ENCODE measurements around the gene CEP131.

The CEP131 gene

GRCh38 chr17:81170727-81171494 is 51.9 kb downstream of the CEP131 start:
- DNase-seq (ENCODE audit: extremely low read depth in 1 of 2, low read depth in 1 of 2): no peak

GRCh38 chr17:81169870-81170309 is 52.9 kb downstream of the CEP131 start:
- DNase-seq (ENCODE audit: extremely low read depth in 1 of 2, low read depth in 1 of 2): no peak

GRCh38 chr17:81167638-81168037 is 55.1 kb downstream of the CEP131 start:
- no peak for DNase-seq (ENCODE audit: extremely low read depth in 1 of 2, low read depth in 1 of 2)

- no peak for DNase-seq (ENCODE audit: extremely low read depth in 1 of 2, low read depth in 1 of 2)
Observed at GRCh38 chr17:81167194-81167524, 55.6 kb downstream of the CEP131 start.

GRCh38 chr17:81166033-81166492 is 56.7 kb downstream of the CEP131 start, which contains the start of gene AATK:
Gene AATK, minus strand, starts transcription at chr17:81166221. Its CDS starts 229 bp downstream, at chr17:81165992.
- no peak for DNase-seq (ENCODE audit: extremely low read depth in 1 of 2, low read depth in 1 of 2)

GRCh38 chr17:81165246-81166032 is 57.3 kb downstream of the CEP131 start, which contains the start of gene PVALEF:
Gene PVALEF, plus strand, starts transcription at chr17:81165507. Its CDS starts 15,720 bp downstream, at chr17:81181227.
- DNase-seq (ENCODE audit: extremely low read depth in 1 of 2, low read depth in 1 of 2): no peak

GRCh38 chr17:81164371-81165245 is 58.2 kb downstream of the CEP131 start:
- DNase-seq (ENCODE audit: extremely low read depth in 1 of 2, low read depth in 1 of 2): no peak

GRCh38 chr17:81163703-81164370 is 58.9 kb downstream of the CEP131 start:
- no peak for DNase-seq (ENCODE audit: extremely low read depth in 1 of 2, low read depth in 1 of 2)

- DNase-seq (ENCODE audit: extremely low read depth in 1 of 2, low read depth in 1 of 2): no peak
Observed at GRCh38 chr17:81163051-81163695, 59.6 kb downstream of the CEP131 start.

GRCh38 chr17:81162491-81162890 is 60.3 kb downstream of the CEP131 start:
- no peak for DNase-seq (ENCODE audit: extremely low read depth in 1 of 2, low read depth in 1 of 2)

GRCh38 chr17:81161972-81162371 is 60.8 kb downstream of the CEP131 start:
- DNase-seq (ENCODE audit: extremely low read depth in 1 of 2, low read depth in 1 of 2): no peak

GRCh38 chr17:81161536-81161935 is 61.2 kb downstream of the CEP131 start:
- no peak for DNase-seq (ENCODE audit: extremely low read depth in 1 of 2, low read depth in 1 of 2)

GRCh38 chr17:81160747-81161453 is 61.9 kb downstream of the CEP131 start:
- no peak for DNase-seq (ENCODE audit: extremely low read depth in 1 of 2, low read depth in 1 of 2)

GRCh38 chr17:81160306-81160705 is 62.5 kb downstream of the CEP131 start:
- no peak for DNase-seq (ENCODE audit: extremely low read depth in 1 of 2, low read depth in 1 of 2)

GRCh38 chr17:81159611-81160265 is 63.0 kb downstream of the CEP131 start:
- DNase-seq (ENCODE audit: extremely low read depth in 1 of 2, low read depth in 1 of 2): no peak

- DNase-seq (ENCODE audit: extremely low read depth in 1 of 2, low read depth in 1 of 2): no peak
Observed at GRCh38 chr17:81158688-81159590, 63.8 kb downstream of the CEP131 start.

- no peak for DNase-seq (ENCODE audit: extremely low read depth in 1 of 2, low read depth in 1 of 2)
Observed at GRCh38 chr17:81157848-81158687, 64.7 kb downstream of the CEP131 start.

Measured in activated CD8-positive, alpha-beta memory T cell treated with anti-CD3 and anti-CD28 coated beads for 1 hour (primary cell).